Head of caudate nucleus (tissue), 42 donors: ENCODE results near the gene AOPEP.

Experiments
- DNase-seq, 42 donors: peaks; one replicate each; pipeline versions ENCODE4 v3.0.0 to v3.0.0-alpha.2; 2020 to 2021; ENCODE audit warnings: mixed read lengths in 7 of 42
- intact Hi-C: fragments of 100-400 bp; cut with DNase I; formaldehyde crosslinking; loops from one replicate; pipeline ENCODE4 v1.15.0; 2022

The AOPEP gene

GRCh38 chr9:94726495-94727191 is at the start of gene AOPEP:
TSS of gene AOPEP (plus strand) at chr9:94726699. CDS start at chr9:94759784, 33,085 bp downstream.
- DNase-seq = peak; percentile 93 to 99 (median 98)
- intact Hi-C loops = loop anchor here (10.0 kb wide), 1 partner anchor 48 kb away; no protein-coding TSS in a partner anchor

- intact Hi-C loops = no loop called here
- no peak for DNase-seq
These were observed 48.6 kb upstream of the AOPEP start for GRCh38 chr9:94677929-94678328.

- no peak for DNase-seq
- intact Hi-C loops = no loop called here
These were observed 46.9 kb upstream of the AOPEP start for GRCh38 chr9:94679587-94679986.

GRCh38 chr9:94680020-94680419 is 46.5 kb upstream of the AOPEP start:
- intact Hi-C loops = loop anchor here (2.0 to 5.0 kb wide), 2 partner anchors 312 to 447 kb away; no protein-coding TSS in a partner anchor
- DNase-seq = no peak

GRCh38 chr9:94680621-94681020 is 45.9 kb upstream of the AOPEP start:
- intact Hi-C loops = loop anchor here (2.0 to 5.0 kb wide), 2 partner anchors 312 to 446 kb away; no protein-coding TSS in a partner anchor
- DNase-seq = no peak

- intact Hi-C loops = loop anchor here (2.0 to 5.0 kb wide), 2 partner anchors 311 to 445 kb away; no protein-coding TSS in a partner anchor
- peak; percentile 67 to 94 (median 86) for DNase-seq
These were observed 45.0 kb upstream of the AOPEP start for GRCh38 chr9:94681508-94681907.

GRCh38 chr9:94685359-94685758 is 41.1 kb upstream of the AOPEP start:
- DNase-seq = no peak
- intact Hi-C loops = no loop called here

GRCh38 chr9:94687451-94687850 is 39.0 kb upstream of the AOPEP start:
- DNase-seq = no peak
- intact Hi-C loops = no loop called here

GRCh38 chr9:94690344-94690743 is 36.2 kb upstream of the AOPEP start:
- DNase-seq = no peak
- intact Hi-C loops = no loop called here

GRCh38 chr9:94692601-94693000 is 33.9 kb upstream of the AOPEP start:
- intact Hi-C loops = no loop called here
- no peak for DNase-seq

GRCh38 chr9:94693485-94694204 is 32.9 kb upstream of the AOPEP start:
- intact Hi-C loops = no loop called here
- no peak for DNase-seq

GRCh38 chr9:94696545-94696944 is 30.0 kb upstream of the AOPEP start:
- no peak for DNase-seq
- intact Hi-C loops = no loop called here

- intact Hi-C loops = no loop called here
- DNase-seq = no peak
These were observed 28.4 kb upstream of the AOPEP start for GRCh38 chr9:94697972-94698581.

- no peak for DNase-seq
These were observed 26.7 kb upstream of the AOPEP start for GRCh38 chr9:94699715-94700373.

GRCh38 chr9:94700445-94700844 is 26.1 kb upstream of the AOPEP start:
- no peak for DNase-seq
- intact Hi-C loops = no loop called here

More at GRCh38 chr9:94699715-94700373, 26.7 kb upstream of the AOPEP start:
- intact Hi-C loops = no loop called here

GRCh38 chr9:94703488-94704140 is 22.9 kb upstream of the AOPEP start:
- intact Hi-C loops = no loop called here
- DNase-seq = no peak

GRCh38 chr9:94705162-94705702 is 21.3 kb upstream of the AOPEP start:
- intact Hi-C loops = no loop called here
- DNase-seq = peak in 1 of 42 donors; percentile 2

- intact Hi-C loops = no loop called here
- DNase-seq = no peak
These were observed 19.6 kb upstream of the AOPEP start for GRCh38 chr9:94706922-94707321.
